Measurements from ENCODE around the gene MAMDC2.
"Not testable (repeated sequence)": the region's sequence is repeated elsewhere in the genome, so short reads cannot be mapped to it uniquely, and the experiment has no call there.

Gene MAMDC2

GRCh38 chr9:70038171-70038621 is 5.5 kb upstream of the MAMDC2 start:
- DNase-seq (ENCODE audit: low spot score) = not testable (repeated sequence)

- DNase-seq (ENCODE audit: low spot score) = no peak
These were observed 3.2 kb upstream of the MAMDC2 start for GRCh38 chr9:70040376-70040903.

GRCh38 chr9:70042461-70043215 is 1.0 kb upstream of the MAMDC2 start:
- no peak for DNase-seq (ENCODE audit: low spot score)

GRCh38 chr9:70043285-70043684 is 363 bp upstream of the MAMDC2 start:
- DNase-seq (ENCODE audit: low spot score) = no peak

- no peak for DNase-seq (ENCODE audit: low spot score)
These were observed 1.1 kb downstream of the MAMDC2 start for GRCh38 chr9:70044490-70045307.

- DNase-seq (ENCODE audit: low spot score) = no peak
These were observed 1.8 kb downstream of the MAMDC2 start for GRCh38 chr9:70045452-70045851.

- DNase-seq (ENCODE audit: low spot score) = no peak
These were observed 2.8 kb downstream of the MAMDC2 start for GRCh38 chr9:70046274-70047070.

GRCh38 chr9:70049236-70049635 is 5.6 kb downstream of the MAMDC2 start:
- DNase-seq (ENCODE audit: low spot score) = no peak

GRCh38 chr9:70049672-70050271 is 6.1 kb downstream of the MAMDC2 start:
- DNase-seq (ENCODE audit: low spot score) = no peak

GRCh38 chr9:70052768-70053167 is 9.1 kb downstream of the MAMDC2 start:
- no peak for DNase-seq (ENCODE audit: low spot score)

- no peak for DNase-seq (ENCODE audit: low spot score)
These were observed 10.2 kb downstream of the MAMDC2 start for GRCh38 chr9:70053864-70054263.

GRCh38 chr9:70054521-70054920 is 10.9 kb downstream of the MAMDC2 start:
- no peak for DNase-seq (ENCODE audit: low spot score)

GRCh38 chr9:70055406-70056210 is 12.0 kb downstream of the MAMDC2 start:
- DNase-seq (ENCODE audit: low spot score) = no peak

- DNase-seq (ENCODE audit: low spot score) = no peak
These were observed 12.7 kb downstream of the MAMDC2 start for GRCh38 chr9:70056211-70056944.

- DNase-seq (ENCODE audit: low spot score) = no peak
These were observed 15.0 kb downstream of the MAMDC2 start for GRCh38 chr9:70058569-70059116.

- DNase-seq (ENCODE audit: low spot score) = no peak
These were observed 16.7 kb downstream of the MAMDC2 start for GRCh38 chr9:70060148-70060882.

GRCh38 chr9:70060883-70061507 is 17.3 kb downstream of the MAMDC2 start:
- no peak for DNase-seq (ENCODE audit: low spot score)

GRCh38 chr9:70061776-70062175 is 18.1 kb downstream of the MAMDC2 start:
- no peak for DNase-seq (ENCODE audit: low spot score)

GRCh38 chr9:70064496-70064895 is 20.8 kb downstream of the MAMDC2 start:
- DNase-seq (ENCODE audit: low spot score) = no peak
